B cell (primary cell): ENCODE measurements around the gene TMEM53.

Source experiments
- EZH2 ChIP-seq: IDR thresholded peaks from 2 replicates; pipeline ENCODE4 v1.6.1; 2012; ENCODE audit warnings: borderline replicate concordance, low read depth, mild to moderate bottlenecking, moderate library complexity, low read length; ENCODE audit not compliant: insufficient read depth, poor library complexity, severe bottlenecking
- TF ChIP-seq, protein P1 (sequence below): fragments of 200-600 bp; IDR thresholded peaks from one replicate; pipeline ENCODE4 v1.8.0; 2022; ENCODE audit warnings: antibody characterized with exemption, mild to moderate bottlenecking

DNA sequence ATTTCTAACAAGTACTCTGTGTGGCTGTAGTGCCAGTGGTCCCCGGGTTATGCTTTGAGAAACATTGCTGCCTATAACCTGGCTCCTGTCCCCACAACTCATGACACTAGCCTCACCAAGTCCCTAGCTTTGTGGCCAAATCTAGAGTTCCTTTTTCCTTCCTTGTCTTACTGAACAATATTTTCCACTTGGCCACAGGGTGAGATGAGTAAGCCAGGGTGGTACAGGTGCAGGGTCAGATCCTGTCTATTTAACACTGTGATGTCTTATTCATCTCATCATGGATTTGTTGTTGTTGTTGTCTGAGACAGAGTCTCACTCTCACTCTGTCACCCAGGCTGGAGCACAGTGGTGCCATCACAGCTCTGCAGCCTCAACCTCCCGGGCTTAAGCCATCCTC is 18.9 kb upstream of the TMEM53 start:
- TF ChIP-seq EZH2: no peak
- TF ChIP-seq, protein P1, sequence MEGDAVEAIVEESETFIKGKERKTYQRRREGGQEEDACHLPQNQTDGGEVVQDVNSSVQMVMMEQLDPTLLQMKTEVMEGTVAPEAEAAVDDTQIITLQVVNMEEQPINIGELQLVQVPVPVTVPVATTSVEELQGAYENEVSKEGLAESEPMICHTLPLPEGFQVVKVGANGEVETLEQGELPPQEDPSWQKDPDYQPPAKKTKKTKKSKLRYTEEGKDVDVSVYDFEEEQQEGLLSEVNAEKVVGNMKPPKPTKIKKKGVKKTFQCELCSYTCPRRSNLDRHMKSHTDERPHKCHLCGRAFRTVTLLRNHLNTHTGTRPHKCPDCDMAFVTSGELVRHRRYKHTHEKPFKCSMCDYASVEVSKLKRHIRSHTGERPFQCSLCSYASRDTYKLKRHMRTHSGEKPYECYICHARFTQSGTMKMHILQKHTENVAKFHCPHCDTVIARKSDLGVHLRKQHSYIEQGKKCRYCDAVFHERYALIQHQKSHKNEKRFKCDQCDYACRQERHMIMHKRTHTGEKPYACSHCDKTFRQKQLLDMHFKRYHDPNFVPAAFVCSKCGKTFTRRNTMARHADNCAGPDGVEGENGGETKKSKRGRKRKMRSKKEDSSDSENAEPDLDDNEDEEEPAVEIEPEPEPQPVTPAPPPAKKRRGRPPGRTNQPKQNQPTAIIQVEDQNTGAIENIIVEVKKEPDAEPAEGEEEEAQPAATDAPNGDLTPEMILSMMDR: no peak
